ENCODE measurements around the gene NDRG3.
"Not testable (repeated sequence)": the region's sequence is repeated elsewhere in the genome, so short reads cannot be mapped to it uniquely, and the experiment has no call there.

The NDRG3 gene

GRCh38 chr20:36644032-36644705 lies 101.7 kb downstream of the NDRG3 start:
- no peak for DNase-seq (ENCODE audit: low read depth)

GRCh38 chr20:36642136-36642535 lies 103.8 kb downstream of the NDRG3 start:
- no peak for DNase-seq (ENCODE audit: low read depth)

GRCh38 chr20:36641506-36641843 lies 104.4 kb downstream of the NDRG3 start:
- no peak for DNase-seq (ENCODE audit: low read depth)

GRCh38 chr20:36638876-36639400 lies 107.0 kb downstream of the NDRG3 start:
- DNase-seq (ENCODE audit: low read depth) = not testable (repeated sequence)

GRCh38 chr20:36634342-36634741 lies 111.5 kb downstream of the NDRG3 start:
- DNase-seq (ENCODE audit: low read depth) = no peak

- no peak for DNase-seq (ENCODE audit: low read depth)
Measured at GRCh38 chr20:36633285-36633772, 112.6 kb downstream of the NDRG3 start.

- DNase-seq (ENCODE audit: low read depth) = no peak
Measured at GRCh38 chr20:36632487-36633284, 113.2 kb downstream of the NDRG3 start.

- no peak for DNase-seq (ENCODE audit: low read depth)
Measured at GRCh38 chr20:36632147-36632486, 113.8 kb downstream of the NDRG3 start.

- DNase-seq (ENCODE audit: low read depth) = no peak
Measured at GRCh38 chr20:36631646-36632045, 114.2 kb downstream of the NDRG3 start.

- no peak for DNase-seq (ENCODE audit: low read depth)
Measured at GRCh38 chr20:36629719-36630681, 115.9 kb downstream of the NDRG3 start.

- DNase-seq (ENCODE audit: low read depth) = no peak
Measured at GRCh38 chr20:36628076-36628475, 117.8 kb downstream of the NDRG3 start.

- DNase-seq (ENCODE audit: low read depth) = no peak
Measured at GRCh38 chr20:36624944-36625324, 121.0 kb downstream of the NDRG3 start.

GRCh38 chr20:36624068-36624943 lies 121.6 kb downstream of the NDRG3 start:
- DNase-seq (ENCODE audit: low read depth) = no peak

GRCh38 chr20:36623444-36623843 lies 122.4 kb downstream of the NDRG3 start:
- no peak for DNase-seq (ENCODE audit: low read depth)

GRCh38 chr20:36620917-36621316 lies 125.0 kb downstream of the NDRG3 start:
- DNase-seq (ENCODE audit: low read depth) = no peak

- DNase-seq (ENCODE audit: low read depth) = no peak
Measured at GRCh38 chr20:36614781-36615557, 130.9 kb downstream of the NDRG3 start.

GRCh38 chr20:36613974-36614373 lies 131.9 kb downstream of the NDRG3 start:
- no peak for DNase-seq (ENCODE audit: low read depth)

- DNase-seq (ENCODE audit: low read depth) = no peak
Measured at GRCh38 chr20:36611625-36612024, 134.3 kb downstream of the NDRG3 start.

- DNase-seq (ENCODE audit: low read depth) = not testable (repeated sequence)
Measured at GRCh38 chr20:36608388-36608728, 137.5 kb downstream of the NDRG3 start.

GRCh38 chr20:36607586-36608387 lies 138.1 kb downstream of the NDRG3 start:
- DNase-seq (ENCODE audit: low read depth) = no peak

Data from GM04503 (cell line).